Endodermal cell (in vitro differentiated cells): ENCODE data around the gene CPLANE1. TPM values are rescaled to one million over a fixed set of nuclear protein-coding genes. Genes with fewer than 3 reads are reported as not detected.
"Not testable (repeated sequence)": the region's sequence is repeated elsewhere in the genome, so short reads cannot be mapped to it uniquely, and the experiment has no call there.

ENCODE experiments used
- DNase-seq: peaks from one replicate; pipeline ENCODE4 v3.0.0-alpha.2; 2017
- H3K27ac ChIP-seq: 2 replicates; pipeline ENCODE4 v1.5.1; 2013; ENCODE audit warnings: mild to moderate bottlenecking, low read depth, low read length, moderate library complexity
- H3K27me3 ChIP-seq: 2 replicates; pipeline ENCODE4 v1.6.1; 2013; ENCODE audit warnings: mild to moderate bottlenecking, low read length, moderate library complexity; ENCODE audit not compliant: insufficient read depth, control insufficient read depth, poor library complexity, severe bottlenecking
- H3K36me3 ChIP-seq: 2 replicates; pipeline ENCODE4 v1.7.0; 2013; ENCODE audit warnings: mild to moderate bottlenecking, low read length, moderate library complexity; ENCODE audit not compliant: control insufficient read depth, insufficient read depth
- H3K4me1 ChIP-seq: one replicate; pipeline ENCODE4 v1.7.0; 2013; ENCODE audit warnings: low read length; ENCODE audit not compliant: control insufficient read depth, insufficient read depth
- H3K4me3 ChIP-seq: 2 replicates; pipeline ENCODE4 v1.5.1; 2013; ENCODE audit warnings: mild to moderate bottlenecking, low read length, moderate library complexity
- H3K9ac ChIP-seq: 2 replicates; pipeline ENCODE4 v1.6.1; 2013; ENCODE audit warnings: mild to moderate bottlenecking, low read length, moderate library complexity; ENCODE audit not compliant: poor library complexity, severe bottlenecking; ENCODE audit errors: extremely low read depth
- H3K9me3 ChIP-seq: 2 replicates; pipeline ENCODE4 v1.6.1; 2013; ENCODE audit warnings: mild to moderate bottlenecking, low read length, moderate library complexity; ENCODE audit not compliant: control insufficient read depth
- H3K27ac Mint-ChIP-seq: 2 replicates; pipeline ENCODE4 v1.8.0; 2020; ENCODE audit warnings: mixed read lengths
- H3K27me3 Mint-ChIP-seq: 2 replicates; pipeline ENCODE4 v1.8.0; 2021; ENCODE audit warnings: mild to moderate bottlenecking, mixed read lengths; ENCODE audit not compliant: insufficient read depth
- H3K36me3 Mint-ChIP-seq: 2 replicates; pipeline ENCODE4 v1.8.0; 2020; ENCODE audit warnings: low read depth, mixed read lengths
- H3K4me1 Mint-ChIP-seq: 2 replicates; pipeline ENCODE4 v1.8.0; 2020; ENCODE audit warnings: mixed read lengths
- H3K4me3 Mint-ChIP-seq: 2 replicates; pipeline ENCODE4 v1.8.0; 2020; ENCODE audit warnings: mild to moderate bottlenecking, moderate library complexity, mixed read lengths
- H3K9me3 Mint-ChIP-seq: 2 replicates; pipeline ENCODE4 v1.8.0; 2020; ENCODE audit warnings: mild to moderate bottlenecking, mixed read lengths
- CTCF ChIP-seq: fragments of 200-600 bp; sonication (generic); conservative IDR thresholded peaks from 2 replicates; pipeline ENCODE4 v1.5.0; 2021; ENCODE audit warnings: antibody characterized with exemption, mild to moderate bottlenecking
- WGBS, 2 experiments: methylation state at CpG; one replicate each; pipeline versions ENCODE4 v1.1.5 to v1.1.7; 2013; ENCODE audit warnings: missing lambda C conversion rate in 2 of 2, mixed read lengths in 1 of 2; ENCODE audit not compliant: insufficient coverage in 1 of 2, insufficient read length in 1 of 2; 5-methylcytosine and 5-hydroxymethylcytosine counted together
- total RNA-seq, 2 donors: library from RNA; stranded (reverse); fragmentation: NEBNext Ultra II Directional in 1 of 2; extraction: Animal tissue kit (Norgen Biotek cat#: 25700) in 1 of 2; gene quantifications; 2 replicates in 1 of 2; 3 replicates in 1 of 2; pipeline ENCODE4 v1.2.1, GENCODE V29; 2021

Gene CPLANE1
- total RNA-seq, 2 donors from 2014 or later: 17.2 to 22.8 TPM

- Mint-ChIP-seq H3K9me3 (no peaks in the 10 kb centered on the region), H3K4me1 (no peaks in the 10 kb centered on the region), H3K36me3 (peaks cover 47% of the 10 kb centered on the region), H3K4me3 (no peak overlapping the region), H3K27me3 (no peaks in the 10 kb centered on the region), H3K27ac (no peak overlapping the region)
- no peaks in the 10 kb centered on the region for H3K4me1 ChIP-seq
- H3K36me3 ChIP-seq: peaks cover 49% of the 10 kb centered on the region
- H3K9me3 ChIP-seq: no peaks in the 10 kb centered on the region
- TF ChIP-seq CTCF: no peak
- no peak for DNase-seq
- no peak overlapping the region for H3K9ac ChIP-seq
- no peaks in the 10 kb centered on the region for H3K27me3 ChIP-seq
- H3K27ac ChIP-seq: no peak overlapping the region
- H3K4me3 ChIP-seq: no peak overlapping the region
- WGBS, 2 experiments: 95% methylated on average over 2 of the region's 2 CpGs; no CpG with 5 or more reads in 1 of the 2 experiments
Observed at GRCh38 chr5:37234288-37234687, 14.9 kb downstream of the CPLANE1 start.

DNA sequence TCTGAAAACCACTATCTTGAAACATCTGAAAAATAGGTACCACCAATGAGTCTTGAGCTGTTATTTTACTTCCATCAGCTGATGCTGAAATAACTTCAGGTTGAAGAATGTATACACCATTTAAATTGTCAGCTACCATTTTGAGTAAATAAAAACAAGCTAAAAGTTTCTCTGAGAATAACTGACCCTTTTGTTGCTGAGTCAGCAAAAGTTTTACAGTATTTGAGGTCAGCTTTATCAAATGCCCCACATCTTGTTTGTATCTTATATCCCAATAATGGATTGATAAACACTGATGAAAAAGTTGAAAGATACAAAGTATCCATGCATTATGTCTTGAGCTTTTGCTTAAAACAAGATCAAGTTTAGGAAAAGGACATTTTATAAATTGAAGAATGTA, 22.8 kb downstream of the CPLANE1 start:
- Histone ChIP-seq H3K4me3 (no peak overlapping the region), H3K4me1 (no peaks in the 10 kb centered on the region), H3K27me3 (no peaks in the 10 kb centered on the region), H3K9ac (no peak overlapping the region), H3K27ac (no peak overlapping the region), H3K36me3 (peaks cover 59% of the 10 kb centered on the region), H3K9me3 (no peaks in the 10 kb centered on the region)
- Mint-ChIP-seq H3K9me3 (no peaks in the 10 kb centered on the region), H3K27me3 (no peaks in the 10 kb centered on the region), H3K27ac (no peak overlapping the region), H3K36me3 (peaks cover 31% of the 10 kb centered on the region), H3K4me3 (no peak overlapping the region), H3K4me1 (peaks cover 5% of the 10 kb centered on the region)
- DNase-seq: no peak
- TF ChIP-seq CTCF: no peak

GRCh38 chr5:37222181-37222580, 27.0 kb downstream of the CPLANE1 start:
- Mint-ChIP-seq H3K36me3 (peaks cover 36% of the 10 kb centered on the region), H3K27me3 (no peaks in the 10 kb centered on the region), H3K27ac (no peak overlapping the region), H3K4me1 (peaks cover 5% of the 10 kb centered on the region), H3K4me3 (no peak overlapping the region), H3K9me3 (no peaks in the 10 kb centered on the region)
- H3K36me3 ChIP-seq: peaks cover 66% of the 10 kb centered on the region
- H3K27ac ChIP-seq: no peak overlapping the region
- H3K4me1 ChIP-seq: no peaks in the 10 kb centered on the region
- no peaks in the 10 kb centered on the region for H3K9me3 ChIP-seq
- DNase-seq: no peak
- no peak overlapping the region for H3K9ac ChIP-seq
- H3K27me3 ChIP-seq: no peaks in the 10 kb centered on the region
- no peak for TF ChIP-seq CTCF
- no peak overlapping the region for H3K4me3 ChIP-seq

DNA sequence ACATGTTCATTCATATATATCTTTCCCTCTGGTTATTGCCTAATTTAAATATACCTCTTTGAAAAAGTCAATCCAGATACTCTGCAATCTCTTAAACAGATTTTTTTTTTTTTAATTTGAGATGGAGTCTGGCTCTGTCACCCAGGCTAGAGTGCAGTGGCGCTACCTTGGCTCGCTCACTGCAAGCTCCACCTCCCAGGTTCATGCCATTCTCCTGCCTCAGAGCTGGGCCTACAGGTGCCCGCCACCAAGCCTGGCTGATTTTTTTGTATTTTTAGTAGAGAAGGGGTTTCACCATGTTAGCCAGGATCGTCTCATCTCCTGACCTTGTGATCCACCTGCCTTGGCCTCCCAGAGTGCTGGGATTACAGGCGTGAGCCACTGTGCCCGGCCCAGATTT, 28.8 kb downstream of the CPLANE1 start:
- peaks cover 31% of the 10 kb centered on the region for H3K36me3 Mint-ChIP-seq

DNA sequence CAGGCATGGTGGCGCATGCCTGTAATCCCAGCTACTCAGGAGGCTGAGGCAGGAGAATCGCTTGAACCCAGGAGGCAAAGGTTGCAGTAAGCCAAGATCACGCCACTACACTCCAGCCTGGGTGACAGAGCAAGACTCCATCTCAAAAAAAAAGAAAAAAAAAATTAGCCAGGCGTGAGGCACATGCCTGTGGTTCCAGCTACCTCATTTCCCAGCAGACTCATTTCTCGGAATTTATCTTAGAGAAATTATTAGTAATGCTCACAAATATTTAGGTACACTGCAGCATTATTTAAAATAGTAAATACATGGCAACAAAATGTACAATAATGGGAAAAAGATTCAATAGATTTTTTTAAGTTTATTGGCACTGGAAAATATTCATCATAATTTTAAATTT, 29.8 kb downstream of the CPLANE1 start:
- not testable (repeated sequence) for H3K27ac ChIP-seq, H3K4me3 ChIP-seq, H3K4me1 ChIP-seq, DNase-seq, H3K9me3 Mint-ChIP-seq, H3K9ac ChIP-seq, H3K27me3 Mint-ChIP-seq, H3K4me1 Mint-ChIP-seq, H3K4me3 Mint-ChIP-seq, H3K27me3 ChIP-seq, H3K9me3 ChIP-seq, H3K27ac Mint-ChIP-seq
- 91% methylated on average over 5 of the region's 5 CpGs; no CpG with 5 or more reads in 1 of the 2 experiments for WGBS, 2 experiments
- H3K36me3 Mint-ChIP-seq: peaks cover 29% of the 10 kb centered on the region
- H3K36me3 ChIP-seq: peaks cover 63% of the 10 kb centered on the region

More for the DNA sequence above, 28.8 kb downstream of the CPLANE1 start:
- H3K4me3 Mint-ChIP-seq, H3K27ac ChIP-seq, H3K4me1 ChIP-seq, H3K27ac Mint-ChIP-seq, H3K9ac ChIP-seq, H3K27me3 Mint-ChIP-seq, H3K9me3 Mint-ChIP-seq, H3K4me3 ChIP-seq, H3K4me1 Mint-ChIP-seq, H3K9me3 ChIP-seq, DNase-seq, H3K27me3 ChIP-seq: not testable (repeated sequence)
- H3K36me3 ChIP-seq: peaks cover 66% of the 10 kb centered on the region
- WGBS, 2 experiments: 91 to 92% methylated on average over 5 to 6 of the region's 6 CpGs
